GM23338 (cell line): ENCODE results near the gene LANCL1. TPM values are rescaled to one million over a fixed set of nuclear protein-coding genes. Genes with fewer than 3 reads are reported as not detected.

Source experiments
- ATAC-seq: fragments of 200-7000 bp; cut with Tn5 transposase; 3 replicates; pipeline ENCODE4 v1.9.1; 2020
- DNase-seq: peaks from one replicate; pipeline ENCODE4 v3.0.0-alpha.2; 2015; ENCODE audit warnings: low spot score
- H2AFZ ChIP-seq: fragments of 200-600 bp; sonication (generic); 2 replicates; pipeline ENCODE4 v1.8.0; 2016; ENCODE audit warnings: antibody characterized with exemption, mild to moderate bottlenecking, moderate library complexity
- H3F3A ChIP-seq: fragments of 200-600 bp; sonication (generic); replicated peaks from 2 replicates; pipeline ENCODE4 v1.8.0; 2017; ENCODE audit warnings: antibody characterized with exemption, mixed run types, low read depth
- H3K27ac ChIP-seq: fragments of 200-600 bp; sonication (generic); 2 replicates; pipeline ENCODE4 v1.6.1; 2016; ENCODE audit warnings: low read depth
- H3K27me3 ChIP-seq: fragments of 200-600 bp; sonication (generic); 2 replicates; pipeline ENCODE4 v1.8.0; 2016; ENCODE audit warnings: mild to moderate bottlenecking, mixed run types, moderate library complexity; ENCODE audit not compliant: insufficient read depth
- H3K36me3 ChIP-seq: fragments of 200-600 bp; sonication (generic); 2 replicates; pipeline ENCODE4 v1.8.0; 2016; ENCODE audit warnings: mild to moderate bottlenecking; ENCODE audit not compliant: insufficient read depth
- H3K4me1 ChIP-seq: fragments of 200-600 bp; sonication (generic); 2 replicates; pipeline ENCODE4 v1.8.0; 2016; ENCODE audit warnings: mild to moderate bottlenecking, moderate library complexity; ENCODE audit not compliant: insufficient read depth
- H3K4me2 ChIP-seq: fragments of 200-600 bp; sonication (generic); 2 replicates; pipeline ENCODE4 v1.7.1; 2017; ENCODE audit warnings: mixed run types
- H3K4me3 ChIP-seq: fragments of 200-600 bp; sonication (generic); 2 replicates; pipeline ENCODE4 v1.6.1; 2016; ENCODE audit warnings: mixed run types
- H3K79me2 ChIP-seq: fragments of 200-600 bp; sonication (generic); replicated peaks from 2 replicates; pipeline ENCODE4 v1.8.0; 2017; ENCODE audit warnings: mild to moderate bottlenecking; ENCODE audit not compliant: insufficient read depth
- H3K9me2 ChIP-seq: fragments of 200-600 bp; sonication (generic); 2 replicates; pipeline ENCODE4 v1.8.0; 2017; ENCODE audit not compliant: insufficient read depth
- H4K20me1 ChIP-seq: fragments of 200-600 bp; sonication (generic); replicated peaks from 2 replicates; pipeline ENCODE4 v1.8.0; 2017; ENCODE audit warnings: mild to moderate bottlenecking; ENCODE audit not compliant: insufficient read depth
- H3K27ac Mint-ChIP-seq: 2 replicates; pipeline ENCODE4 v1.8.0; 2020; ENCODE audit warnings: inconsistent platforms, mild to moderate bottlenecking, moderate library complexity, mixed read lengths
- H3K27me3 Mint-ChIP-seq: 3 replicates; pipeline ENCODE4 v1.8.0; 2022; ENCODE audit warnings: low read depth, mild to moderate bottlenecking, moderate library complexity, mixed read lengths, inconsistent platforms; ENCODE audit not compliant: insufficient read depth, poor library complexity
- H3K36me3 Mint-ChIP-seq: 3 replicates; pipeline ENCODE4 v1.8.0; 2021; ENCODE audit warnings: low read depth, mild to moderate bottlenecking, inconsistent platforms, moderate library complexity, mixed read lengths
- H3K4me1 Mint-ChIP-seq: 3 replicates; pipeline ENCODE4 v1.8.0; 2020; ENCODE audit warnings: mild to moderate bottlenecking, inconsistent platforms, mixed read lengths
- H3K4me3 Mint-ChIP-seq: 3 replicates; pipeline ENCODE4 v1.8.0; 2021; ENCODE audit warnings: moderate library complexity, mild to moderate bottlenecking, inconsistent platforms, mixed read lengths
- H3K9me3 Mint-ChIP-seq: 3 replicates; pipeline ENCODE4 v1.8.0; 2020; ENCODE audit warnings: moderate library complexity, mild to moderate bottlenecking, inconsistent platforms, mixed read lengths
- EZH2 ChIP-seq: fragments of 200-600 bp; sonication (generic); IDR thresholded peaks from one replicate; pipeline ENCODE4 v1.8.0; 2017; ENCODE audit warnings: antibody characterized with exemption, mild to moderate bottlenecking, low read depth; ENCODE audit not compliant: unreplicated experiment
- EZH2phosphoT487 ChIP-seq: fragments of 200-600 bp; sonication (generic); IDR thresholded peaks from one replicate; pipeline ENCODE4 v1.8.1; 2018; ENCODE audit warnings: antibody characterized with exemption; ENCODE audit not compliant: unreplicated experiment
- JUNB ChIP-seq: IDR thresholded peaks from one replicate; pipeline ENCODE4 v1.6.1; 2016; ENCODE audit warnings: antibody characterized with exemption; ENCODE audit not compliant: unreplicated experiment
- NANOG ChIP-seq: IDR thresholded peaks from 2 replicates; pipeline ENCODE4 v1.6.1; 2016; ENCODE audit warnings: antibody characterized with exemption, borderline replicate concordance
- STAT1 ChIP-seq: IDR thresholded peaks from one replicate; pipeline ENCODE4 v1.6.1; 2016; ENCODE audit warnings: antibody characterized with exemption; ENCODE audit not compliant: unreplicated experiment
- ZNF114 ChIP-seq: fragments of 250-450 bp; sonication (Bioruptor Pico); IDR thresholded peaks from 2 replicates; pipeline ENCODE4 v1.5.0; 2020; ENCODE audit warnings: mild to moderate bottlenecking, moderate library complexity
- ZNF331 ChIP-seq: fragments of 250-450 bp; sonication (Bioruptor Pico); IDR thresholded peaks from 2 replicates; pipeline ENCODE4 v1.5.0; 2020; ENCODE audit warnings: low read depth, mild to moderate bottlenecking, moderate library complexity
- polyA plus RNA-seq: library from polyadenylated mRNA; unstranded; fragments of >200 nt; fragmentation: Nextera tagmentation; extraction: Ambion mirVana; gene quantifications from 2 replicates; pipeline ENCODE4 v1.2.1, GENCODE V29; 2016
- total RNA-seq: library from RNA; depleted of rRNA; stranded (reverse); fragments of >200 nt; shearing (Covaris generic); gene quantifications from 2 replicates; pipeline ENCODE4 v1.2.3, GENCODE V29; 2014
- TF ChIP-seq, protein P1 (sequence below), 2 experiments: fragments of 200-600 bp in 1 of 2; sonication (generic) in 1 of 2; conservative IDR thresholded peaks; 2 replicates each; pipeline versions ENCODE4 v1.5.1 to v1.6.1; 2016 to 2017; ENCODE audit warnings: antibody characterized with exemption in 2 of 2, low read depth in 2 of 2, mild to moderate bottlenecking in 2 of 2, moderate library complexity in 1 of 2
- TF ChIP-seq, protein P2 (sequence below): fragments of 250-450 bp; sonication (Bioruptor Pico); IDR thresholded peaks from 2 replicates; pipeline ENCODE4 v1.5.0; 2020; ENCODE audit warnings: mild to moderate bottlenecking, moderate library complexity
- TF ChIP-seq, protein P3 (sequence below): IDR thresholded peaks from 2 replicates; pipeline ENCODE4 v1.6.1; 2016; ENCODE audit warnings: antibody characterized with exemption

Gene LANCL1
- total and polyA plus RNA-seq, 2 experiments from 2014 or later, result 13.4 to 36.8 TPM

DNA sequence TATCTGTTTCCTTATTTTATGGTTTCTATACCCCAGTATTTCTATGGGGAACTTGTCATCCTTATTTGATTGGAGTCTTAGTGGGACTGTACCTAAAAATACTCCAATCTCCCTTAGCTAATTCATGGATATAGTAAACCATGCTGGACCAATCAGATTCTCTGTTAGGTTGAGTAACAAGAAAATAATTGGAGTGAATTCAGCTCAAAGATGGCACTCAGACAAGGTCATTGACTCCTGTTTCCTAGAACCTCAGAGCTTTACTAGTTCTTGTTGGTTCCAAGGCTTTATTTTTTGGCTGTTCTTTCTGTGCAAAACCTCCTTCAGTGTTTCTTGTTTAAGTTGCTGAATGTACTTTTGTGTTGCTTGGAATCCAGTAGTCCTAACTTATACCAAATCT, 48.0 kb upstream of the LANCL1 start:
- no peak overlapping the region for H3K4me2 ChIP-seq
- no peaks in the 10 kb centered on the region for H3K9me2 ChIP-seq
- Mint-ChIP-seq H3K4me1 (peaks cover 22% of the 10 kb centered on the region), H3K27me3 (peaks cover 5% of the 10 kb centered on the region), H3K9me3 (no peaks in the 10 kb centered on the region), H3K4me3 (no peak overlapping the region), H3K36me3 (no peaks in the 10 kb centered on the region), H3K27ac (no peak overlapping the region)
- DNase-seq (no peak), ATAC-seq (no peak)
- no peak overlapping the region for H2AFZ ChIP-seq
- no peaks in the 10 kb centered on the region for H3K27me3 ChIP-seq
- no peaks in the 10 kb centered on the region for H3F3A ChIP-seq
- H3K79me2 ChIP-seq, result no peaks in the 10 kb centered on the region
- H3K4me3 ChIP-seq, result no peak overlapping the region
- no peak overlapping the region for H3K27ac ChIP-seq
- H3K36me3 ChIP-seq, result no peaks in the 10 kb centered on the region
- H4K20me1 ChIP-seq, result no peaks in the 10 kb centered on the region
- H3K4me1 ChIP-seq, result peaks cover 10% of the 10 kb centered on the region; the same call in 1 of the 2 replicates
- no peak for TF ChIP-seq ZNF331 (CRISPR knock-in tag)
- TF ChIP-seq JUNB, result no peak
- no peak for TF ChIP-seq ZNF114 (CRISPR knock-in tag)

DNA sequence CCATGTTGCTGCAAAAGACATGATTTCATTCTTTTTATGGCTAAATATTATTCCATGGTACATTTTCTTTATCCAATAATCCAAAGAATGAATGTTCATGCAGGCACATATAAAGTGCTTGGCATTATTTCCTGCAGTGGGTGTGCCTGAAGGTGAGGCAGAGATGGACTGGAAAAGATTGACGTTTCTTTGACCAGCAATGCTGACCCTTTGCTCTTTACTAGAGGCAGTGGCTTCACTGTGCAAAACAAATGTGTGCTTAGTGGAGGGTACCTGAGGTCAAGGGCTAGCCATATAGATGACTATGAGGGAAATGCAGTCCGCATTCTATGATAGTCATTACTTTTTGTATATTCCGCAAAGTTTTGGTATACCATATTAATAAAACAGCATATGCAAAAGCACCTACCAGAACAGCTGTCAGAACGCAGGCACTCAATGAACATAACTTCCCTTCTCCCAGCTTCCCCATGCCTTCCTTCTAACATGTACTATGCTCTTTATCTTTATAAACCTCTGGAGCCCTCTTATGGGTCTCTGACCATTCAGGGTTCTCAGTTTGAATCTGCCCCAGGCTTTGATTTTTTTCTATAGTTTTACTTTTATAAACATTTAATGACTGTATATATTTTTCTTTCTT, 47.2 kb upstream of the LANCL1 start:
- TF ChIP-seq, protein P1, sequence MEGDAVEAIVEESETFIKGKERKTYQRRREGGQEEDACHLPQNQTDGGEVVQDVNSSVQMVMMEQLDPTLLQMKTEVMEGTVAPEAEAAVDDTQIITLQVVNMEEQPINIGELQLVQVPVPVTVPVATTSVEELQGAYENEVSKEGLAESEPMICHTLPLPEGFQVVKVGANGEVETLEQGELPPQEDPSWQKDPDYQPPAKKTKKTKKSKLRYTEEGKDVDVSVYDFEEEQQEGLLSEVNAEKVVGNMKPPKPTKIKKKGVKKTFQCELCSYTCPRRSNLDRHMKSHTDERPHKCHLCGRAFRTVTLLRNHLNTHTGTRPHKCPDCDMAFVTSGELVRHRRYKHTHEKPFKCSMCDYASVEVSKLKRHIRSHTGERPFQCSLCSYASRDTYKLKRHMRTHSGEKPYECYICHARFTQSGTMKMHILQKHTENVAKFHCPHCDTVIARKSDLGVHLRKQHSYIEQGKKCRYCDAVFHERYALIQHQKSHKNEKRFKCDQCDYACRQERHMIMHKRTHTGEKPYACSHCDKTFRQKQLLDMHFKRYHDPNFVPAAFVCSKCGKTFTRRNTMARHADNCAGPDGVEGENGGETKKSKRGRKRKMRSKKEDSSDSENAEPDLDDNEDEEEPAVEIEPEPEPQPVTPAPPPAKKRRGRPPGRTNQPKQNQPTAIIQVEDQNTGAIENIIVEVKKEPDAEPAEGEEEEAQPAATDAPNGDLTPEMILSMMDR (conservative IDR thresholded peaks at IDR 0.05; ENCODE audit: low read depth in 2 of 2), result no peak
- TF ChIP-seq, protein P2, sequence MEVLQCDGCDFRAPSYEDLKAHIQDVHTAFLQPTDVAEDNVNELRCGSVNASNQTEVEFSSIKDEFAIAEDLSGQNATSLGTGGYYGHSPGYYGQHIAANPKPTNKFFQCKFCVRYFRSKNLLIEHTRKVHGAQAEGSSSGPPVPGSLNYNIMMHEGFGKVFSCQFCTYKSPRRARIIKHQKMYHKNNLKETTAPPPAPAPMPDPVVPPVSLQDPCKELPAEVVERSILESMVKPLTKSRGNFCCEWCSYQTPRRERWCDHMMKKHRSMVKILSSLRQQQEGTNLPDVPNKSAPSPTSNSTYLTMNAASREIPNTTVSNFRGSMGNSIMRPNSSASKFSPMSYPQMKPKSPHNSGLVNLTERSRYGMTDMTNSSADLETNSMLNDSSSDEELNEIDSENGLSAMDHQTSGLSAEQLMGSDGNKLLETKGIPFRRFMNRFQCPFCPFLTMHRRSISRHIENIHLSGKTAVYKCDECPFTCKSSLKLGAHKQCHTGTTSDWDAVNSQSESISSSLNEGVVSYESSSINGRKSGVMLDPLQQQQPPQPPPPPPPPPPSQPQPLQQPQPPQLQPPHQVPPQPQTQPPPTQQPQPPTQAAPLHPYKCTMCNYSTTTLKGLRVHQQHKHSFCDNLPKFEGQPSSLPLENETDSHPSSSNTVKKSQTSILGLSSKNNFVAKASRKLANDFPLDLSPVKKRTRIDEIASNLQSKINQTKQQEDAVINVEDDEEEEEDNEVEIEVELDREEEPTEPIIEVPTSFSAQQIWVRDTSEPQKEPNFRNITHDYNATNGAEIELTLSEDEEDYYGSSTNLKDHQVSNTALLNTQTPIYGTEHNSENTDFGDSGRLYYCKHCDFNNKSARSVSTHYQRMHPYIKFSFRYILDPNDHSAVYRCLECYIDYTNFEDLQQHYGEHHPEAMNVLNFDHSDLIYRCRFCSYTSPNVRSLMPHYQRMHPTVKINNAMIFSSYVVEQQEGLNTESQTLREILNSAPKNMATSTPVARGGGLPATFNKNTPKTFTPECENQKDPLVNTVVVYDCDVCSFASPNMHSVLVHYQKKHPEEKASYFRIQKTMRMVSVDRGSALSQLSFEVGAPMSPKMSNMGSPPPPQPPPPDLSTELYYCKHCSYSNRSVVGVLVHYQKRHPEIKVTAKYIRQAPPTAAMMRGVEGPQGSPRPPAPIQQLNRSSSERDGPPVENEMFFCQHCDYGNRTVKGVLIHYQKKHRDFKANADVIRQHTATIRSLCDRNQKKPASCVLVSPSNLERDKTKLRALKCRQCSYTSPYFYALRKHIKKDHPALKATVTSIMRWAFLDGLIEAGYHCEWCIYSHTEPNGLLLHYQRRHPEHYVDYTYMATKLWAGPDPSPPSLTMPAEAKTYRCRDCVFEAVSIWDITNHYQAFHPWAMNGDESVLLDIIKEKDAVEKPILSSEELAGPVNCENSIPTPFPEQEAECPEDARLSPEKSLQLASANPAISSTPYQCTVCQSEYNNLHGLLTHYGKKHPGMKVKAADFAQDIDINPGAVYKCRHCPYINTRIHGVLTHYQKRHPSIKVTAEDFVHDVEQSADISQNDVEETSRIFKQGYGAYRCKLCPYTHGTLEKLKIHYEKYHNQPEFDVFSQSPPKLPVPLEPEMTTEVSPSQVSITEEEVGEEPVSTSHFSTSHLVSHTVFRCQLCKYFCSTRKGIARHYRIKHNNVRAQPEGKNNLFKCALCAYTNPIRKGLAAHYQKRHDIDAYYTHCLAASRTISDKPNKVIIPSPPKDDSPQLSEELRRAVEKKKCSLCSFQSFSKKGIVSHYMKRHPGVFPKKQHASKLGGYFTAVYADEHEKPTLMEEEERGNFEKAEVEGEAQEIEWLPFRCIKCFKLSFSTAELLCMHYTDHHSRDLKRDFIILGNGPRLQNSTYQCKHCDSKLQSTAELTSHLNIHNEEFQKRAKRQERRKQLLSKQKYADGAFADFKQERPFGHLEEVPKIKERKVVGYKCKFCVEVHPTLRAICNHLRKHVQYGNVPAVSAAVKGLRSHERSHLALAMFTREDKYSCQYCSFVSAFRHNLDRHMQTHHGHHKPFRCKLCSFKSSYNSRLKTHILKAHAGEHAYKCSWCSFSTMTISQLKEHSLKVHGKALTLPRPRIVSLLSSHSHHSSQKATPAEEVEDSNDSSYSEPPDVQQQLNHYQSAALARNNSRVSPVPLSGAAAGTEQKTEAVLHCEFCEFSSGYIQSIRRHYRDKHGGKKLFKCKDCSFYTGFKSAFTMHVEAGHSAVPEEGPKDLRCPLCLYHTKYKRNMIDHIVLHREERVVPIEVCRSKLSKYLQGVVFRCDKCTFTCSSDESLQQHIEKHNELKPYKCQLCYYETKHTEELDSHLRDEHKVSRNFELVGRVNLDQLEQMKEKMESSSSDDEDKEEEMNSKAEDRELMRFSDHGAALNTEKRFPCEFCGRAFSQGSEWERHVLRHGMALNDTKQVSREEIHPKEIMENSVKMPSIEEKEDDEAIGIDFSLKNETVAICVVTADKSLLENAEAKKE (CRISPR knock-in tag), result no peak
- TF ChIP-seq, protein P3, sequence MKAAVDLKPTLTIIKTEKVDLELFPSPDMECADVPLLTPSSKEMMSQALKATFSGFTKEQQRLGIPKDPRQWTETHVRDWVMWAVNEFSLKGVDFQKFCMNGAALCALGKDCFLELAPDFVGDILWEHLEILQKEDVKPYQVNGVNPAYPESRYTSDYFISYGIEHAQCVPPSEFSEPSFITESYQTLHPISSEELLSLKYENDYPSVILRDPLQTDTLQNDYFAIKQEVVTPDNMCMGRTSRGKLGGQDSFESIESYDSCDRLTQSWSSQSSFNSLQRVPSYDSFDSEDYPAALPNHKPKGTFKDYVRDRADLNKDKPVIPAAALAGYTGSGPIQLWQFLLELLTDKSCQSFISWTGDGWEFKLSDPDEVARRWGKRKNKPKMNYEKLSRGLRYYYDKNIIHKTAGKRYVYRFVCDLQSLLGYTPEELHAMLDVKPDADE, result no peak
- TF ChIP-seq JUNB (no peak), ZNF331 (CRISPR knock-in tag) (no peak), NANOG (no peak), STAT1 (no peak), EZH2 (no peak), EZH2phosphoT487 (no peak)
- H3K4me2 ChIP-seq, result no peak overlapping the region
- H3K27me3 Mint-ChIP-seq, result peaks cover 4% of the 10 kb centered on the region
- H3K27ac ChIP-seq, result no peak overlapping the region
- H3K4me3 Mint-ChIP-seq, result no peak overlapping the region
- H3K4me1 ChIP-seq, result 0 out of 2 replicates have a peak, but pooled peaks cover 4% of the 10 kb centered on the region
- no peak overlapping the region for H2AFZ ChIP-seq
- no peaks in the 10 kb centered on the region for H3K36me3 Mint-ChIP-seq
- no peak overlapping the region for H3K27ac Mint-ChIP-seq
- H3K4me3 ChIP-seq, result no peak overlapping the region
- H3K9me3 Mint-ChIP-seq, result no peaks in the 10 kb centered on the region
- H4K20me1 ChIP-seq, result no peaks in the 10 kb centered on the region
- H3K9me2 ChIP-seq, result no peaks in the 10 kb centered on the region
- no peak for ATAC-seq
- H3K79me2 ChIP-seq, result no peaks in the 10 kb centered on the region
- H3K27me3 ChIP-seq, result no peaks in the 10 kb centered on the region
- no peak for DNase-seq
- no peaks in the 10 kb centered on the region for H3K36me3 ChIP-seq
- H3F3A ChIP-seq, result no peaks in the 10 kb centered on the region
- peaks cover 14% of the 10 kb centered on the region for H3K4me1 Mint-ChIP-seq
